Keratinocyte (primary cell): ENCODE results near the gene PPM1M.

Experiments used
- EZH2 ChIP-seq: IDR thresholded peaks from one replicate; pipeline ENCODE4 v1.6.1; 2012; ENCODE audit warnings: inconsistent platforms, mild to moderate bottlenecking, low read length, moderate library complexity
- TF ChIP-seq, protein P1 (sequence below), 3 experiments: IDR thresholded peaks in 1 of 3; conservative IDR thresholded peaks in 1 of 3; optimal IDR thresholded peaks in 1 of 3; 2 replicates in 2 of 3; 3 replicates in 1 of 3; pipeline versions ENCODE3 to v1.5.1; 2011; ENCODE audit warnings: low read length in 3 of 3, mild to moderate bottlenecking in 3 of 3, moderate library complexity in 2 of 3, control low read depth in 1 of 3, inconsistent platforms in 1 of 3; ENCODE audit not compliant: insufficient read depth in 2 of 3; ENCODE audit errors: extremely low read depth in 1 of 3

GRCh38 chr3:52197499-52197841, 48.1 kb upstream of the PPM1M start:
- TF ChIP-seq, protein P1, sequence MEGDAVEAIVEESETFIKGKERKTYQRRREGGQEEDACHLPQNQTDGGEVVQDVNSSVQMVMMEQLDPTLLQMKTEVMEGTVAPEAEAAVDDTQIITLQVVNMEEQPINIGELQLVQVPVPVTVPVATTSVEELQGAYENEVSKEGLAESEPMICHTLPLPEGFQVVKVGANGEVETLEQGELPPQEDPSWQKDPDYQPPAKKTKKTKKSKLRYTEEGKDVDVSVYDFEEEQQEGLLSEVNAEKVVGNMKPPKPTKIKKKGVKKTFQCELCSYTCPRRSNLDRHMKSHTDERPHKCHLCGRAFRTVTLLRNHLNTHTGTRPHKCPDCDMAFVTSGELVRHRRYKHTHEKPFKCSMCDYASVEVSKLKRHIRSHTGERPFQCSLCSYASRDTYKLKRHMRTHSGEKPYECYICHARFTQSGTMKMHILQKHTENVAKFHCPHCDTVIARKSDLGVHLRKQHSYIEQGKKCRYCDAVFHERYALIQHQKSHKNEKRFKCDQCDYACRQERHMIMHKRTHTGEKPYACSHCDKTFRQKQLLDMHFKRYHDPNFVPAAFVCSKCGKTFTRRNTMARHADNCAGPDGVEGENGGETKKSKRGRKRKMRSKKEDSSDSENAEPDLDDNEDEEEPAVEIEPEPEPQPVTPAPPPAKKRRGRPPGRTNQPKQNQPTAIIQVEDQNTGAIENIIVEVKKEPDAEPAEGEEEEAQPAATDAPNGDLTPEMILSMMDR (optimal IDR thresholded peaks at IDR 0.05 in 1 of 3, IDR thresholded peaks at IDR 0.05 in 1 of 3, conservative IDR thresholded peaks at IDR 0.05 in 1 of 3; ENCODE audit: extremely low read depth in 1 of 3, insufficient read depth in 2 of 3, low read length in 3 of 3) = no peak
- no peak for TF ChIP-seq EZH2
